HG03060 (cell line): ENCODE data around the gene AGRN.
"Not testable (repeated sequence)": the region's sequence is repeated elsewhere in the genome, so short reads cannot be mapped to it uniquely, and the experiment has no call there.

Experiments used
- ATAC-seq: cut with Tn5 transposase; IDR thresholded peaks from one replicate; pipeline ENCODE4 v1.9.1; 2021; ENCODE audit warnings: low read depth, moderate number of reproducible peaks; ENCODE audit not compliant: unreplicated experiment

AGRN gene

GRCh38 chr1:1018321-1018685 is 1.6 kb upstream of the AGRN start:
- ATAC-seq: not testable (repeated sequence)

- peak; percentile 35 for ATAC-seq
Observed at GRCh38 chr1:1019122-1019999, 559 bp upstream of the AGRN start.

GRCh38 chr1:1020415-1021009 is 592 bp downstream of the AGRN start:
- no peak for ATAC-seq

GRCh38 chr1:1021010-1021919 is 1.3 kb downstream of the AGRN start:
- ATAC-seq: no peak

GRCh38 chr1:1021920-1022259 is 2.0 kb downstream of the AGRN start:
- no peak for ATAC-seq

GRCh38 chr1:1022302-1023009 is 2.5 kb downstream of the AGRN start:
- no peak for ATAC-seq

GRCh38 chr1:1023700-1024099 is 3.8 kb downstream of the AGRN start:
- ATAC-seq: no peak

GRCh38 chr1:1024149-1024770 is 4.3 kb downstream of the AGRN start:
- ATAC-seq: no peak

- ATAC-seq: no peak
Observed at GRCh38 chr1:1024771-1025699, 5.1 kb downstream of the AGRN start.

- ATAC-seq: no peak
Observed at GRCh38 chr1:1025730-1026129, 5.8 kb downstream of the AGRN start.

GRCh38 chr1:1026599-1027413 is 6.9 kb downstream of the AGRN start:
- ATAC-seq: no peak

GRCh38 chr1:1027791-1028190 is 7.9 kb downstream of the AGRN start:
- ATAC-seq: no peak

GRCh38 chr1:1030867-1031658 is 11.1 kb downstream of the AGRN start:
- ATAC-seq: not testable (repeated sequence)

GRCh38 chr1:1031659-1032235 is 11.8 kb downstream of the AGRN start:
- ATAC-seq: no peak

GRCh38 chr1:1032424-1032823 is 12.5 kb downstream of the AGRN start:
- ATAC-seq: no peak

GRCh38 chr1:1033009-1033587 is 13.2 kb downstream of the AGRN start:
- peak; percentile 77 for ATAC-seq
